B cell (primary cell): ENCODE results near the gene LPCAT1. TPM values are rescaled to one million over a fixed set of nuclear protein-coding genes. Genes with fewer than 3 reads are reported as not detected.

Experiments
- ATAC-seq: fragments of 200-7000 bp; cut with Tn5 transposase; one replicate; pipeline ENCODE4 v1.10.0; 2021; ENCODE audit warnings: low read depth, mild to moderate bottlenecking, moderate number of reproducible peaks, moderate library complexity
- CTCF ChIA-PET: fragments of 350-600 bp; sonication (Branson Sonifier 250); formaldehyde crosslinking; loops from one replicate; lab custom pipeline; 2021; ENCODE audit warnings: antibody characterized with exemption, inconsistent platforms; lab: Charles Lee
- POLR2A ChIA-PET: fragments of 350-600 bp; sonication (Branson Sonifier 250); formaldehyde crosslinking; loops from one replicate; lab custom pipeline; 2021; ENCODE audit warnings: antibody characterized with exemption; lab: Charles Lee
- DNase-seq: peaks from one replicate; pipeline ENCODE4 v3.0.0; 2013
- H2AFZ ChIP-seq: 2 replicates; pipeline ENCODE4 v1.6.1; 2012; ENCODE audit warnings: mild to moderate bottlenecking, low read depth, low read length; ENCODE audit not compliant: insufficient read depth, poor library complexity, severe bottlenecking
- H3K27ac ChIP-seq, 2 donors: 1 replicate in 1 of 2; 2 replicates in 1 of 2; pipeline ENCODE4 v1.5.1; 2012 to 2013; ENCODE audit warnings: low read length in 2 of 2, mild to moderate bottlenecking in 2 of 2, moderate library complexity in 1 of 2
- H3K27me3 ChIP-seq, 4 experiments: fragments of 200-600 bp in 1 of 4; sonication (generic) in 1 of 4; replicated peaks in 1 of 4; 1 replicate in 2 of 4; 2 replicates in 2 of 4; pipeline versions ENCODE4 v1.6.1 to v1.7.0; 2013 to 2016; ENCODE audit warnings: low read length in 3 of 4, mild to moderate bottlenecking in 2 of 4, mixed read lengths in 1 of 4, moderate library complexity in 1 of 4; ENCODE audit not compliant: insufficient read depth in 4 of 4, control insufficient read depth in 3 of 4; ENCODE audit errors: control extremely low read depth in 1 of 4
- H3K36me3 ChIP-seq, 2 experiments: replicated peaks in 1 of 2; 1 replicate in 1 of 2; 2 replicates in 1 of 2; pipeline versions ENCODE4 v1.6.1 to v1.7.1; 2013; ENCODE audit warnings: low read length in 1 of 2; ENCODE audit not compliant: insufficient read depth in 2 of 2, control insufficient read depth in 1 of 2; ENCODE audit errors: control extremely low read depth in 1 of 2, extremely low read depth in 1 of 2
- H3K4me1 ChIP-seq, 2 donors: fragments of 200-600 bp in 1 of 2; sonication (generic) in 1 of 2; 1 replicate in 1 of 2; 2 replicates in 1 of 2; pipeline versions ENCODE4 v1.5.1 to v1.6.1; 2013 to 2017; ENCODE audit warnings: low read length in 2 of 2; ENCODE audit not compliant: control insufficient read depth in 2 of 2, insufficient read depth in 2 of 2
- H3K4me2 ChIP-seq: replicated peaks from 2 replicates; pipeline ENCODE3; 2012; ENCODE audit warnings: mild to moderate bottlenecking, low read depth, low read length; ENCODE audit not compliant: poor library complexity, severe bottlenecking
- H3K4me3 ChIP-seq, 5 experiments: fragments of 200-600 bp in 1 of 5; sonication (generic) in 1 of 5; 1 replicate in 3 of 5; 2 replicates in 2 of 5; pipeline versions ENCODE4 v1.5.1 to v1.7.0; 2011 to 2016; ENCODE audit warnings: low read length in 4 of 5, mild to moderate bottlenecking in 4 of 5, low read depth in 2 of 5, control low read depth in 1 of 5, moderate library complexity in 1 of 5; ENCODE audit not compliant: insufficient read depth in 1 of 5; ENCODE audit errors: control extremely low read depth in 1 of 5, extremely low read depth in 1 of 5
- H3K79me2 ChIP-seq: fragments of 200-600 bp; sonication (generic); one replicate; pipeline ENCODE4 v1.6.0; 2016; ENCODE audit warnings: low read length; ENCODE audit not compliant: control insufficient read depth, insufficient read depth
- H3K9ac ChIP-seq: fragments of 200-600 bp; sonication (generic); 2 replicates; pipeline ENCODE4 v1.6.1; 2017; ENCODE audit warnings: mild to moderate bottlenecking, low read length, moderate library complexity
- H3K9me3 ChIP-seq, 3 donors: one replicate each; pipeline versions ENCODE4 v1.6.1 to v1.7.1; 2013; ENCODE audit warnings: low read length in 2 of 3; ENCODE audit not compliant: control insufficient read depth in 2 of 3, insufficient read depth in 1 of 3; ENCODE audit errors: control extremely low read depth in 1 of 3
- H4K20me1 ChIP-seq: 2 replicates; pipeline ENCODE4 v1.6.0; 2012; ENCODE audit warnings: mild to moderate bottlenecking, low read length; ENCODE audit not compliant: insufficient read depth, control insufficient read depth, poor library complexity, severe bottlenecking
- H3K27ac Mint-ChIP-seq: one replicate; pipeline ENCODE4 v1.8.0; 2021; ENCODE audit warnings: mixed read lengths
- H3K27me3 Mint-ChIP-seq: one replicate; pipeline ENCODE4 v1.8.0; 2021; ENCODE audit warnings: mixed read lengths
- H3K4me1 Mint-ChIP-seq: one replicate; pipeline ENCODE4 v1.8.0; 2021; ENCODE audit warnings: mixed read lengths
- H3K4me3 Mint-ChIP-seq: one replicate; pipeline ENCODE4 v1.8.0; 2021; ENCODE audit warnings: mixed read lengths
- H3K9me3 Mint-ChIP-seq: one replicate; pipeline ENCODE4 v1.8.0; 2022; ENCODE audit warnings: mixed read lengths; ENCODE audit not compliant: insufficient read depth
- CTCF ChIP-seq: fragments of 200-600 bp; IDR thresholded peaks from one replicate; pipeline ENCODE4 v1.8.0; 2022; ENCODE audit warnings: antibody characterized with exemption, mild to moderate bottlenecking
- EZH2 ChIP-seq: IDR thresholded peaks from 2 replicates; pipeline ENCODE4 v1.6.1; 2012; ENCODE audit warnings: borderline replicate concordance, low read depth, mild to moderate bottlenecking, moderate library complexity, low read length; ENCODE audit not compliant: insufficient read depth, poor library complexity, severe bottlenecking
- WGBS: methylation state at CpG from one replicate; pipeline ENCODE4 v1.1.5; 2013; ENCODE audit warnings: missing lambda C conversion rate; ENCODE audit not compliant: insufficient coverage; 5-methylcytosine and 5-hydroxymethylcytosine counted together
- intact Hi-C: fragments of 100-400 bp; cut with micrococcal nuclease; formaldehyde crosslinking; loops from one replicate; pipeline ENCODE4 v1.10.0; 2022
- polyA plus RNA-seq: library from polyadenylated mRNA; depleted of rRNA; stranded (reverse); fragments of >200 nt; gene quantifications from 2 replicates; pipeline ENCODE4 v1.2.3, GENCODE V29; 2012
- total RNA-seq, 2 donors: library from RNA; stranded (reverse); fragments of 120-200 nt in 1 of 2; gene quantifications; 1 replicate in 1 of 2; 2 replicates in 1 of 2; pipeline versions ENCODE4 v1.2.3 to v1.2.4, GENCODE V29; 2013 to 2022

Gene LPCAT1
- total and polyA plus RNA-seq, 2 donors (not counting 1 experiment from before 2014, with no cell fraction given), result 94.8 to 159 TPM

- Mint-ChIP-seq H3K4me3 (peak overlapping the region; percentile 42), H3K4me1 (peaks cover 91% of the 10 kb centered on the region), H3K27ac (peak overlapping the region; percentile 98), H3K27me3 (no peaks in the 10 kb centered on the region), H3K9me3 (no peaks in the 10 kb centered on the region)
- peak; percentile 77 for DNase-seq
- H3K27me3 ChIP-seq, result no peaks in the 10 kb centered on the region
- WGBS, result 10% methylated on average over 14 of the region's 14 CpGs
- H3K9ac ChIP-seq, result no peak overlapping the region
- H3K4me1 ChIP-seq, result peaks cover 98 to 100% of the 10 kb centered on the region in 2 donors
- ChIA-PET POLR2A (interaction anchor here (0.7 to 4.1 kb wide), 5 partner anchors 8 to 26 kb away, joined by 3 to 19 read pairs (median 4); no protein-coding TSS in a partner anchor), CTCF (interaction anchor here (1.0 to 4.0 kb wide), 7 partner anchors 8 to 146 kb away, joined by 3 to 18 read pairs (median 4); no protein-coding TSS in a partner anchor)
- H3K4me2 ChIP-seq, result peak overlapping the region; percentile 64
- H3K27ac ChIP-seq, result peak overlapping the region; percentile 78 to 96
- peaks cover 95% of the 10 kb centered on the region for H3K79me2 ChIP-seq
- H3K9me3 ChIP-seq, result peaks cover 0 to 3% (median 0%) of the 10 kb centered on the region in 3 donors
- TF ChIP-seq EZH2 (no peak), CTCF (no peak)
- intact Hi-C loops, result no loop called here
- H2AFZ ChIP-seq, result peak overlapping the region; percentile 7
- H3K4me3 ChIP-seq, result peak overlapping the region in 1 of 5 experiments; percentile 2
- ATAC-seq, result peak; percentile 15
- H4K20me1 ChIP-seq, result peaks cover 7% of the 10 kb centered on the region
- peaks cover 0 to 42% of the 10 kb centered on the region in 2 experiments for H3K36me3 ChIP-seq
Measured at GRCh38 chr5:1497242-1497777, 26.4 kb downstream of the LPCAT1 start.

GRCh38 chr5:1495525-1495897 is 28.2 kb downstream of the LPCAT1 start:
- TF ChIP-seq EZH2, result no peak
- TF ChIP-seq CTCF, result no peak
- Histone ChIP-seq H3K36me3 (peaks cover 0 to 44% of the 10 kb centered on the region in 2 experiments), H3K79me2 (peaks cover 92% of the 10 kb centered on the region), H4K20me1 (no peaks in the 10 kb centered on the region), H3K9ac (peak overlapping the region; percentile 63), H3K9me3 (no peaks in the 10 kb centered on the region), H3K4me1 (peaks cover 90 to 99% of the 10 kb centered on the region in 2 donors), H2AFZ (no peak overlapping the region), H3K4me2 (peak overlapping the region; percentile 69), H3K4me3 (peak overlapping the region in 2 of 5 experiments; percentile 54 to 56), H3K27me3 (no peaks in the 10 kb centered on the region), H3K27ac (peak overlapping the region; percentile 95 to 96)
- H3K9me3 Mint-ChIP-seq, result no peaks in the 10 kb centered on the region
- 27% methylated on average over 6 of the region's 6 CpGs for whole genome bisulfite sequencing
- CTCF ChIA-PET, result interaction anchor here (1.0 to 2.7 kb wide), 3 partner anchors 8 to 15 kb away, joined by 5 to 12 read pairs (median 6); no protein-coding TSS in a partner anchor
- H3K4me3 Mint-ChIP-seq, result peak overlapping the region; percentile 87
- ATAC-seq (no peak), DNase-seq (no peak)
- peak overlapping the region; percentile 98 for H3K27ac Mint-ChIP-seq
- H3K4me1 Mint-ChIP-seq, result peaks cover 97% of the 10 kb centered on the region
- H3K27me3 Mint-ChIP-seq, result no peaks in the 10 kb centered on the region
- POLR2A ChIA-PET, result interaction anchor here (0.6 to 1.3 kb wide), 6 partner anchors 8 to 70 kb away, joined by 3 to 13 read pairs (median 4); no protein-coding TSS in a partner anchor
- intact Hi-C loops, result loop anchor here (1.0 kb wide), 1 partner anchor 8 kb away; no protein-coding TSS in a partner anchor
